Endothelial cell of umbilical vein (primary cell): ENCODE data around the gene SLC25A48.

Source experiments
- FOS ChIP-seq: IDR thresholded peaks from 2 replicates; pipeline ENCODE4 v1.6.1; 2011; ENCODE audit warnings: mild to moderate bottlenecking, low read length, moderate library complexity, borderline replicate concordance; ENCODE audit not compliant: insufficient read depth
- POLR2AphosphoS5 ChIP-seq: IDR thresholded peaks from 2 replicates; pipeline ENCODE4 v1.6.1; 2012; ENCODE audit warnings: low read depth, mild to moderate bottlenecking, control low read depth, low read length, moderate library complexity; ENCODE audit not compliant: insufficient read depth
- TF ChIP-seq, protein P1 (sequence below), 2 donors: IDR thresholded peaks; 1 replicate in 1 of 2; 2 replicates in 1 of 2; pipeline ENCODE4 v1.5.1; 2011; ENCODE audit warnings: low read length in 2 of 2, mild to moderate bottlenecking in 2 of 2, moderate library complexity in 2 of 2, control low read depth in 1 of 2, inconsistent platforms in 1 of 2, low read depth in 1 of 2; ENCODE audit not compliant: insufficient read depth in 1 of 2; ENCODE audit errors: extremely low read depth in 1 of 2
- TF ChIP-seq, protein P2 (sequence below): IDR thresholded peaks from 2 replicates; pipeline ENCODE4 v1.6.1; 2011; ENCODE audit not compliant: insufficient read depth, insufficient read length

DNA sequence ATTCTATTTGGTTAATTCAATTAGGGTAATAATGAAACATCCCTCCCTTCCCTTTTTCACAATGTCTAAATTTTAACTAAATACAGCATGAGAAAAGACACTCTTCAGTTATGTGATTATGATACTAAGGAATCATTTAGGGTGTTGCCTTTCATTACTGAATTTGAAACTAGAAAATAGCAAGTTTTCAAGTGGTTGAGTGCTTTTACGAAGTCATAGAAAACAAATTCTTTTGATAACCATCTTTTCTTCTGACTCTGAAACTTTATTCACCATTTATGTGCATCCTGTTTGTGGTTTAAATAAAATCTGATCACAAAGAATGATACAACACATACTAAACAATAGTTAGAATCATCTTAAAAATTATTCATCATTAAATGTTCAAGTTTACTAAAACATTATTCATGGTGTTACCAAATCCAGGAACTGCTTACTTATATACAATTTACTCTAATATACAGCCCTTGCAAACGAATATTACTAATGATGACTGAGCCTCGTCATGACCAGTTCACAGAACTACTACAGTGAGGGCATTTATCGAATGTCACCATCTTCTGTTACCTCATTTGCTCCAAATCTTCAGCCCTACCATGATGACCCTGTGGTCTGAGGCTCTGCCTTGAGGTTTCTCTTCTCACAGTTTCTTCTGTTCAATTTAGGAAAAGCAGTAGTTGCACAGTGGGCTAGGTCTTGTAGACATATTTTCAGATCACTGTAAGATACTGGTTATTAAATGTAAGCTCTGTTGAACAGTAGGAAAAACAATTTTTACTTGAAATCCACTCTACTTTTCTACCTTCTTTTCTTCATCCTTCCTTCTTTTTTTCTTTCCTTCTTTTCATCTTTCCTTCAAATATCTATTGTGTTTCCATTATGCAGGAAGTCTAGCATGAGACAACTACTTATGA, 79.5 kb downstream of the SLC25A48 start:
- TF ChIP-seq, protein P1, sequence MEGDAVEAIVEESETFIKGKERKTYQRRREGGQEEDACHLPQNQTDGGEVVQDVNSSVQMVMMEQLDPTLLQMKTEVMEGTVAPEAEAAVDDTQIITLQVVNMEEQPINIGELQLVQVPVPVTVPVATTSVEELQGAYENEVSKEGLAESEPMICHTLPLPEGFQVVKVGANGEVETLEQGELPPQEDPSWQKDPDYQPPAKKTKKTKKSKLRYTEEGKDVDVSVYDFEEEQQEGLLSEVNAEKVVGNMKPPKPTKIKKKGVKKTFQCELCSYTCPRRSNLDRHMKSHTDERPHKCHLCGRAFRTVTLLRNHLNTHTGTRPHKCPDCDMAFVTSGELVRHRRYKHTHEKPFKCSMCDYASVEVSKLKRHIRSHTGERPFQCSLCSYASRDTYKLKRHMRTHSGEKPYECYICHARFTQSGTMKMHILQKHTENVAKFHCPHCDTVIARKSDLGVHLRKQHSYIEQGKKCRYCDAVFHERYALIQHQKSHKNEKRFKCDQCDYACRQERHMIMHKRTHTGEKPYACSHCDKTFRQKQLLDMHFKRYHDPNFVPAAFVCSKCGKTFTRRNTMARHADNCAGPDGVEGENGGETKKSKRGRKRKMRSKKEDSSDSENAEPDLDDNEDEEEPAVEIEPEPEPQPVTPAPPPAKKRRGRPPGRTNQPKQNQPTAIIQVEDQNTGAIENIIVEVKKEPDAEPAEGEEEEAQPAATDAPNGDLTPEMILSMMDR (IDR thresholded peaks at IDR 0.05; ENCODE audit: extremely low read depth in 1 of 2, insufficient read depth in 1 of 2, low read depth in 1 of 2, low read length in 2 of 2), result no peak
- no peak for TF ChIP-seq POLR2AphosphoS5
- TF ChIP-seq, protein P2, sequence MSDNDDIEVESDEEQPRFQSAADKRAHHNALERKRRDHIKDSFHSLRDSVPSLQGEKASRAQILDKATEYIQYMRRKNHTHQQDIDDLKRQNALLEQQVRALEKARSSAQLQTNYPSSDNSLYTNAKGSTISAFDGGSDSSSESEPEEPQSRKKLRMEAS, result no peak
- no peak for TF ChIP-seq FOS
